Measurements from ENCODE around the gene POU2F2. TPM values are rescaled to one million over a fixed set of nuclear protein-coding genes. Genes with fewer than 3 reads are reported as not detected.
A peak's percentile ranks its signal among the peaks of the same experiment; 100 is the strongest.

Gene POU2F2
- total RNA-seq, 1 experiment from 2014 or later, result 0.89 TPM

DNA sequence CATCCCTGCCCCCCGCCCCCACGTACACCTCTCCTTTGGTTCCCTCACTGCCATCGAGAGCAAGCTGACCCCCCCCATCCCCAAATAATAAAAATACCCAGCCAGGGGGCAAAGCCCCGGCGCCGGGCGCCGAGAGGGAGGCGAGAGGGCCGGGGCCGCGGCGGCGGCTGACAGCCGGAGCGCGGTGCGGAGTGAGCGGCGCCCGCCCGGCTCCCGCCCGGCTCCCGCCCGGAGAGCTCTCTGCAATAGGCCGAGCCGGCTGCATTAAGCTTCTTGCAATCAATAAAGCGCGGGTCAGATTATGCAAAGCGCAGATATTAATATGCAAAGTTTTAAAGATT, 44.4 kb upstream of the POU2F2 start:
- Histone ChIP-seq H3K27ac (ENCODE audit: low read depth, low read length) (no peak overlapping the region), H3K9ac (ENCODE audit: low read length) (no peak overlapping the region), H3K27me3 (ENCODE audit: insufficient read depth, low read length) (peaks cover 55% of the 10 kb centered on the region), H3K9me3 (ENCODE audit: control insufficient read depth in 1 of 2, insufficient read depth in 1 of 2, low read depth in 1 of 2, low read length in 2 of 2) (no peaks in the 10 kb centered on the region), H4K20me1 (ENCODE audit: insufficient read depth) (no peaks in the 10 kb centered on the region), H3K79me2 (ENCODE audit: insufficient read depth, low read length) (no peaks in the 10 kb centered on the region), H2AFZ (ENCODE audit: low read depth, low read length, poor library complexity, severe bottlenecking) (no peak overlapping the region), H3K9me2 (ENCODE audit: insufficient read depth) (no peaks in the 10 kb centered on the region), H3K4me1 (ENCODE audit: control insufficient read depth in 1 of 2, insufficient read depth in 2 of 2, low read length in 2 of 2) (peaks cover 0 to 4% of the 10 kb centered on the region in 2 experiments; a peak in 2 of 4 replicates), H3K4me2 (ENCODE audit: low read length) (peak overlapping the region; percentile 70), H3K36me3 (ENCODE audit: control insufficient read depth in 1 of 2, insufficient read depth in 2 of 2, low read length in 2 of 2) (no peaks in the 10 kb centered on the region), H3K4me3 (replicated peaks in 1 of 2; ENCODE audit: low read depth in 1 of 2, low read length in 2 of 2) (peak overlapping the region; percentile 11 to 37; a peak in 3 of 4 replicates)
- no TSS peak for BruUV-seq (replicated peaks)
- ChIA-PET CTCF (interaction anchor here (0.9 to 1.6 kb wide), 5 partner anchors 8 to 63 kb away, joined by 3 to 5 read pairs (median 3); partner anchors contain the start of gene POU2F2), POLR2A (interaction anchor here (0.5 to 1.0 kb wide), 2 partner anchors 66 to 80 kb away, joined by 3 to 8 read pairs; no protein-coding TSS in a partner anchor), RAD21 (ENCODE audit: low non-redundant PET in 1 of 2, low total read pairs in 2 of 2, uncharacterized antibody in 2 of 2, unreplicated experiment in 2 of 2) (interaction anchor here in 1 of 2 experiments (0.6 kb wide), 1 partner anchor 103 kb away, joined by 3 read pairs; no protein-coding TSS in a partner anchor)
- no peak for DNase-seq (ENCODE audit: low read depth, low spot score)
- peak; percentile 63 for ATAC-seq
- TF ChIP-seq CBX3 (IDR thresholded peaks at IDR 0.05; ENCODE audit: low read depth) (no peak), FOSL1 (IDR thresholded peaks at IDR 0.05; ENCODE audit: low read depth) (no peak)
- intact Hi-C loops (cut with micrococcal nuclease), result no loop called here

DNA sequence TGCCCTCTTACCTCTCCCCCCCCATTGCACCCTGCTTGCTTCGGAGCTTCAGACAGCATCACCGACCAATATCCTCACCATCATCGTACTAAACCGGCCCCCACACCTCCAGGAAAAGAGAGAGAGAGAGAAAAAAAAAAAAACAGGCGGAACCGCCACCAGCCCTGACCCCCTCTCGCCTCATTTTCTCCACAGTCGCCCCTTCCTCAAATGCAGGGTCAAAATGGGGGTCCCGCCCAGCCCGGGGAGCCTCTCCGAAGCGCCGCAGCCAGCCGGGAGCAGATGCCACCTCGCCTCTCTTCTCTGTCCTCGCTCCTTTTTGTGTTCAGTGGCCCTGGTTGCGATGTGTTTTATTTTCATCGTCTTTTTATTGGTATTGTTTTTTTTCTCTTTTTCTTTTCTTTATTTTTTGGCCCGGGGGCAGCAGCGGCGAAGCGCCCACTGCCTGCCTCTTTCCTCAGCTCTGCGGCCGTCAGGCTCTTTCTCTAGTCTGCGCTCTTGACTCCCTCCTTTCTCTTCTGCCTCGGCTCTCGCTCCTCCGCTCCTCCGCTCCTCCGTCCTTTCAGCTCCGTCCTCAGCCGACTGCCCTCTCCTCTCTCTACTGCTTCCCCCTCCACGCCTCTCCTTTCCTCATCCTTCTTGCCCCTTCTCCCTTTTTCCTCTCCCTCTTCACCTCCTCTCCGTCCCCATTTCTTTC, 43.9 kb upstream of the POU2F2 start:
- ChIA-PET RAD21 (ENCODE audit: low non-redundant PET in 1 of 2, low total read pairs in 2 of 2, uncharacterized antibody in 2 of 2, unreplicated experiment in 2 of 2) (interaction anchor here in 1 of 2 experiments (0.6 kb wide), 1 partner anchor 102 kb away, joined by 3 read pairs; no protein-coding TSS in a partner anchor), POLR2A (interaction anchor here (0.5 to 1.0 kb wide), 2 partner anchors 67 to 80 kb away, joined by 3 to 8 read pairs; no protein-coding TSS in a partner anchor), CTCF (interaction anchor here (0.9 to 1.6 kb wide), 5 partner anchors 9 to 62 kb away, joined by 3 to 5 read pairs (median 3); partner anchors contain the start of gene POU2F2)
- no peak for DNase-seq (ENCODE audit: low read depth, low spot score)
- Histone ChIP-seq H3K9me3 (ENCODE audit: control insufficient read depth in 1 of 2, insufficient read depth in 1 of 2, low read depth in 1 of 2, low read length in 2 of 2) (no peaks in the 10 kb centered on the region), H3K9me2 (ENCODE audit: insufficient read depth) (no peaks in the 10 kb centered on the region), H3K79me2 (ENCODE audit: insufficient read depth, low read length) (no peaks in the 10 kb centered on the region), H3K4me3 (replicated peaks in 1 of 2; ENCODE audit: low read depth in 1 of 2, low read length in 2 of 2) (peak overlapping the region; percentile 1 to 37; a peak in 3 of 4 replicates), H3K27ac (ENCODE audit: low read depth, low read length) (no peak overlapping the region), H2AFZ (ENCODE audit: low read depth, low read length, poor library complexity, severe bottlenecking) (no peak overlapping the region), H3K36me3 (ENCODE audit: control insufficient read depth in 1 of 2, insufficient read depth in 2 of 2, low read length in 2 of 2) (no peaks in the 10 kb centered on the region), H4K20me1 (ENCODE audit: insufficient read depth) (no peaks in the 10 kb centered on the region), H3K27me3 (ENCODE audit: insufficient read depth, low read length) (peaks cover 55% of the 10 kb centered on the region), H3K4me2 (ENCODE audit: low read length) (peak overlapping the region; percentile 70), H3K4me1 (ENCODE audit: control insufficient read depth in 1 of 2, insufficient read depth in 2 of 2, low read length in 2 of 2) (peaks cover 0 to 4% of the 10 kb centered on the region in 2 experiments; a peak in 2 of 4 replicates), H3K9ac (ENCODE audit: low read length) (no peak overlapping the region)
- TF ChIP-seq POLR2A (IDR thresholded peaks at IDR 0.05; ENCODE audit: borderline replicate concordance, extremely low read depth, insufficient read depth, insufficient read length) (no peak), SIN3A (IDR thresholded peaks at IDR 0.05; ENCODE audit: low read depth) (no peak)
- TF ChIP-seq, protein P1, sequence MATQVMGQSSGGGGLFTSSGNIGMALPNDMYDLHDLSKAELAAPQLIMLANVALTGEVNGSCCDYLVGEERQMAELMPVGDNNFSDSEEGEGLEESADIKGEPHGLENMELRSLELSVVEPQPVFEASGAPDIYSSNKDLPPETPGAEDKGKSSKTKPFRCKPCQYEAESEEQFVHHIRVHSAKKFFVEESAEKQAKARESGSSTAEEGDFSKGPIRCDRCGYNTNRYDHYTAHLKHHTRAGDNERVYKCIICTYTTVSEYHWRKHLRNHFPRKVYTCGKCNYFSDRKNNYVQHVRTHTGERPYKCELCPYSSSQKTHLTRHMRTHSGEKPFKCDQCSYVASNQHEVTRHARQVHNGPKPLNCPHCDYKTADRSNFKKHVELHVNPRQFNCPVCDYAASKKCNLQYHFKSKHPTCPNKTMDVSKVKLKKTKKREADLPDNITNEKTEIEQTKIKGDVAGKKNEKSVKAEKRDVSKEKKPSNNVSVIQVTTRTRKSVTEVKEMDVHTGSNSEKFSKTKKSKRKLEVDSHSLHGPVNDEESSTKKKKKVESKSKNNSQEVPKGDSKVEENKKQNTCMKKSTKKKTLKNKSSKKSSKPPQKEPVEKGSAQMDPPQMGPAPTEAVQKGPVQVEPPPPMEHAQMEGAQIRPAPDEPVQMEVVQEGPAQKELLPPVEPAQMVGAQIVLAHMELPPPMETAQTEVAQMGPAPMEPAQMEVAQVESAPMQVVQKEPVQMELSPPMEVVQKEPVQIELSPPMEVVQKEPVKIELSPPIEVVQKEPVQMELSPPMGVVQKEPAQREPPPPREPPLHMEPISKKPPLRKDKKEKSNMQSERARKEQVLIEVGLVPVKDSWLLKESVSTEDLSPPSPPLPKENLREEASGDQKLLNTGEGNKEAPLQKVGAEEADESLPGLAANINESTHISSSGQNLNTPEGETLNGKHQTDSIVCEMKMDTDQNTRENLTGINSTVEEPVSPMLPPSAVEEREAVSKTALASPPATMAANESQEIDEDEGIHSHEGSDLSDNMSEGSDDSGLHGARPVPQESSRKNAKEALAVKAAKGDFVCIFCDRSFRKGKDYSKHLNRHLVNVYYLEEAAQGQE (IDR thresholded peaks at IDR 0.05; ENCODE audit: low read depth), result no peak
- TF ChIP-seq, protein P2, sequence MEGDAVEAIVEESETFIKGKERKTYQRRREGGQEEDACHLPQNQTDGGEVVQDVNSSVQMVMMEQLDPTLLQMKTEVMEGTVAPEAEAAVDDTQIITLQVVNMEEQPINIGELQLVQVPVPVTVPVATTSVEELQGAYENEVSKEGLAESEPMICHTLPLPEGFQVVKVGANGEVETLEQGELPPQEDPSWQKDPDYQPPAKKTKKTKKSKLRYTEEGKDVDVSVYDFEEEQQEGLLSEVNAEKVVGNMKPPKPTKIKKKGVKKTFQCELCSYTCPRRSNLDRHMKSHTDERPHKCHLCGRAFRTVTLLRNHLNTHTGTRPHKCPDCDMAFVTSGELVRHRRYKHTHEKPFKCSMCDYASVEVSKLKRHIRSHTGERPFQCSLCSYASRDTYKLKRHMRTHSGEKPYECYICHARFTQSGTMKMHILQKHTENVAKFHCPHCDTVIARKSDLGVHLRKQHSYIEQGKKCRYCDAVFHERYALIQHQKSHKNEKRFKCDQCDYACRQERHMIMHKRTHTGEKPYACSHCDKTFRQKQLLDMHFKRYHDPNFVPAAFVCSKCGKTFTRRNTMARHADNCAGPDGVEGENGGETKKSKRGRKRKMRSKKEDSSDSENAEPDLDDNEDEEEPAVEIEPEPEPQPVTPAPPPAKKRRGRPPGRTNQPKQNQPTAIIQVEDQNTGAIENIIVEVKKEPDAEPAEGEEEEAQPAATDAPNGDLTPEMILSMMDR (IDR thresholded peaks at IDR 0.05 in 2 of 3, conservative IDR thresholded peaks at IDR 0.05 in 1 of 3; ENCODE audit: borderline replicate concordance in 1 of 3, insufficient read depth in 1 of 3, low read depth in 2 of 3, low read length in 2 of 3), result no peak
- TF ChIP-seq, protein P3, sequence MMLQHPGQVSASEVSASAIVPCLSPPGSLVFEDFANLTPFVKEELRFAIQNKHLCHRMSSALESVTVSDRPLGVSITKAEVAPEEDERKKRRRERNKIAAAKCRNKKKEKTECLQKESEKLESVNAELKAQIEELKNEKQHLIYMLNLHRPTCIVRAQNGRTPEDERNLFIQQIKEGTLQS (IDR thresholded peaks at IDR 0.05), result no peak
- intact Hi-C loops (cut with micrococcal nuclease), result no loop called here
- ATAC-seq, result no peak
- BruUV-seq (replicated peaks), result no TSS peak
